ENCODE data around the gene ZNF888.
"Not testable (repeated sequence)": the region's sequence is repeated elsewhere in the genome, so short reads cannot be mapped to it uniquely, and the experiment has no call there.

ZNF888 gene

DNA sequence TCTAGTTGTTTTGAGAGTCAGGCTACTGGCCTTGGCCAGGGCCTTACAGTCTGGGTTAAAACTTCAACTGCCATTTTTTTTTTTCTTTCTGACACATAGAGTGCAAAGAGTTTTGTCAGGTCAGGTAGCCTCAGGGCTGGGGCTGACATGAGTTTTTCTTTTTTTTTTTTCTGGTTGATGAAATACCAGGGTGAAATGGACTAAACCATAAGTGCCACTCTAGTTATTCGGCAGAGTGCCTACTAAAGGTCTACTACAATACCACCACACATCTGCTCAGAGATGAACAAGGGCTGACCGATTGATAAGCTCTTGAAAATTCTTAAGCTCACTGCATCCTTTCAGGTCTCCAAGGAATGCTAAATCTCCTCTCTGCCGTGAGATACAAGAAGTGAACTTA lies 21.4 kb downstream of the ZNF888 start:
- H3K27me3 ChIP-seq (ENCODE audit: insufficient read depth, low read length), result no peaks in the 10 kb centered on the region
- no peak overlapping the region for H3K9ac ChIP-seq (ENCODE audit: low read length)
- H4K20me1 ChIP-seq (ENCODE audit: insufficient read depth, low read length), result no peaks in the 10 kb centered on the region
- no peaks in the 10 kb centered on the region for H3K79me2 ChIP-seq (ENCODE audit: insufficient read depth, low read length)
- no peak overlapping the region for H3K4me2 ChIP-seq (ENCODE audit: low read length)
- no peaks in the 10 kb centered on the region for H3K9me2 ChIP-seq (ENCODE audit: low read depth, low read length)
- no peaks in the 10 kb centered on the region for H3K4me1 ChIP-seq (ENCODE audit: insufficient read depth, low read length, severe bottlenecking)
- H3K27ac ChIP-seq (ENCODE audit: low read depth, low read length, poor library complexity, severe bottlenecking), result no peak overlapping the region
- no peak overlapping the region for H2AFZ ChIP-seq (ENCODE audit: low read length)
- no peak overlapping the region for H3K4me3 ChIP-seq (ENCODE audit: low read depth, low read length, poor library complexity, severe bottlenecking)
- H3K9me3 ChIP-seq (ENCODE audit: low read length), result peaks cover 6% of the 10 kb centered on the region; the same call in 1 of the 2 replicates
- H3K36me3 ChIP-seq (ENCODE audit: insufficient read depth, low read length), result peaks cover 12% of the 10 kb centered on the region
- no peaks in the 10 kb centered on the region for H3F3A ChIP-seq (ENCODE audit: insufficient read depth, low read length)
- TF ChIP-seq, protein P1, sequence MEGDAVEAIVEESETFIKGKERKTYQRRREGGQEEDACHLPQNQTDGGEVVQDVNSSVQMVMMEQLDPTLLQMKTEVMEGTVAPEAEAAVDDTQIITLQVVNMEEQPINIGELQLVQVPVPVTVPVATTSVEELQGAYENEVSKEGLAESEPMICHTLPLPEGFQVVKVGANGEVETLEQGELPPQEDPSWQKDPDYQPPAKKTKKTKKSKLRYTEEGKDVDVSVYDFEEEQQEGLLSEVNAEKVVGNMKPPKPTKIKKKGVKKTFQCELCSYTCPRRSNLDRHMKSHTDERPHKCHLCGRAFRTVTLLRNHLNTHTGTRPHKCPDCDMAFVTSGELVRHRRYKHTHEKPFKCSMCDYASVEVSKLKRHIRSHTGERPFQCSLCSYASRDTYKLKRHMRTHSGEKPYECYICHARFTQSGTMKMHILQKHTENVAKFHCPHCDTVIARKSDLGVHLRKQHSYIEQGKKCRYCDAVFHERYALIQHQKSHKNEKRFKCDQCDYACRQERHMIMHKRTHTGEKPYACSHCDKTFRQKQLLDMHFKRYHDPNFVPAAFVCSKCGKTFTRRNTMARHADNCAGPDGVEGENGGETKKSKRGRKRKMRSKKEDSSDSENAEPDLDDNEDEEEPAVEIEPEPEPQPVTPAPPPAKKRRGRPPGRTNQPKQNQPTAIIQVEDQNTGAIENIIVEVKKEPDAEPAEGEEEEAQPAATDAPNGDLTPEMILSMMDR (IDR thresholded peaks at IDR 0.05; ENCODE audit: low read length), result no peak
- TF ChIP-seq EZH2 (IDR thresholded peaks at IDR 0.05; ENCODE audit: borderline replicate concordance, low read length), result no peak

DNA sequence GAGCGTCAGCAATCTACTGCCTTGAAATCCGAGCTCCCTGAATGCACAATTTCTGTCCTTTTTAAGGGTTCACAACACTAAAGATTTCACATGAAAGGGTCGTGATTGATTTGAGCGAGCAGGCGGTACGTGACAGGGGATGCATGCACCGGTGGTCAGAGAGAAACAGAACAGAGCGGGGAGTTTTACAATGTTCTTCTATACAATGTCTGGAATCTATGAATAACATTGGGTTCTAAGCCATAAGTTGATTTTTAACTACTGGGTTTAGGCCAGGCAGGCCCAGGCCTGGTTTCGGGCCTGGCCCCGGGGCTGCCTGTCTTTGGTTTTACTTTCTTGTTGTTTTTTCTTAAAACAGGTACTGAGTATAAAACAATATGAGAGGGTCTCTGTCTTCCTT lies 24.6 kb downstream of the ZNF888 start:
- not testable (repeated sequence) for H3F3A ChIP-seq (ENCODE audit: insufficient read depth, low read length); H3K27ac ChIP-seq (ENCODE audit: low read depth, low read length, poor library complexity, severe bottlenecking); H4K20me1 ChIP-seq (ENCODE audit: insufficient read depth, low read length); H3K4me3 ChIP-seq (ENCODE audit: low read depth, low read length, poor library complexity, severe bottlenecking); H3K9ac ChIP-seq (ENCODE audit: low read length); H3K27me3 ChIP-seq (ENCODE audit: insufficient read depth, low read length); H2AFZ ChIP-seq (ENCODE audit: low read length); H3K36me3 ChIP-seq (ENCODE audit: insufficient read depth, low read length); H3K4me1 ChIP-seq (ENCODE audit: insufficient read depth, low read length, severe bottlenecking); H3K9me3 ChIP-seq (ENCODE audit: low read length); H3K9me2 ChIP-seq (ENCODE audit: low read depth, low read length); H3K79me2 ChIP-seq (ENCODE audit: insufficient read depth, low read length); H3K4me2 ChIP-seq (ENCODE audit: low read length)

- Histone ChIP-seq H3K9ac (ENCODE audit: low read length) (no peak overlapping the region), H3K4me3 (ENCODE audit: low read depth, low read length, poor library complexity, severe bottlenecking) (no peak overlapping the region), H3K4me1 (ENCODE audit: insufficient read depth, low read length, severe bottlenecking) (no peaks in the 10 kb centered on the region), H2AFZ (ENCODE audit: low read length) (no peak overlapping the region), H3K9me3 (ENCODE audit: low read length) (peaks cover 6% of the 10 kb centered on the region; the same call in 1 of the 2 replicates), H4K20me1 (ENCODE audit: insufficient read depth, low read length) (no peaks in the 10 kb centered on the region), H3K36me3 (ENCODE audit: insufficient read depth, low read length) (no peaks in the 10 kb centered on the region), H3K79me2 (ENCODE audit: insufficient read depth, low read length) (no peaks in the 10 kb centered on the region), H3K27ac (ENCODE audit: low read depth, low read length, poor library complexity, severe bottlenecking) (no peak overlapping the region), H3K27me3 (ENCODE audit: insufficient read depth, low read length) (no peaks in the 10 kb centered on the region), H3F3A (ENCODE audit: insufficient read depth, low read length) (no peaks in the 10 kb centered on the region), H3K9me2 (ENCODE audit: low read depth, low read length) (no peaks in the 10 kb centered on the region), H3K4me2 (ENCODE audit: low read length) (no peak overlapping the region)
- TF ChIP-seq, protein P1 (IDR thresholded peaks at IDR 0.05; ENCODE audit: low read length), result no peak
- TF ChIP-seq EZH2 (IDR thresholded peaks at IDR 0.05; ENCODE audit: borderline replicate concordance, low read length), result no peak
Measured at GRCh38 chr19:52898101-52898500, 25.1 kb downstream of the ZNF888 start.

DNA sequence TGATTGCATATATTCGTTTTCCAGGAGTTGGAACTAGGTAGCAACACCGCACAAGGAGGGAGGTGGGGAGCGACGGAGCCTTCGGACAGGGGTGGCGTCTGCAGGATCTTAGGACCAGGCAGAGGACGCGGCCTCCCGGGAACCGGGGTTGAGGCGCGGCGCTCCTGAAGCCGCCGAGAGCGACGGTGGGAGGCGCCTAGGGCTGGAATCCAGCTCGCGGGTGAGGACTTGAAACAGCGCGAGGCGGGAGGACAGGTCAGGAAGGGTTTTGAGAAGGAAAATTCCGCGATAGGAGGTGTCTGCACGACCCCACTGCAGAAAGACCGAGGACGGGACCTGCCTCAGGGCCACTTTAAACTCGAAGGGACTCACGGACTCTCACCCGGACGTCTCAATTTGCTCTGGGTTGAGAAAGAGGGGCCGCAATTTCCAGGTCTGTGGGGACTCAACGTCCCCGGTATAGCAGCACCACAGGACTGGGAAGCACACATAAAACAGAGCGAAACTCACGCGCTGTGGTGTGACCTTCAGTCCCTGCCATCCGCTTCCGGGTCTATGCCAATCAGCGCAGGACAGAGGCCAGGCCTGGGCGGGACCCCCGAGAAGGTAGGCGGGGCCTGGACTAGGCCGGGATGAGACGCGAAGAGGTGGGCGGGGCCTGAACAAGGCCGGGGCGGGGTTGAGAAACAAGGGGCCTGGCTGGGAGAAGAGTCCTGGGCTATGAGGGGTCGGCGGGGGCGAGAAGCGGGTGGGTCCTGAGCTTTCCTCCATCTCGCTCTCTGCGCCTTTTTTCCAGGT lies 25.9 kb downstream of the ZNF888 start, which contains the start of gene ZNF320:
Gene ZNF320 (minus strand): TSS at position 498 of the 798 bp plus-strand sequence. CDS start 7,380 bp downstream, outside the sequence.
- Histone ChIP-seq H3K4me1 (ENCODE audit: insufficient read depth, low read length, severe bottlenecking) (no peaks in the 10 kb centered on the region), H3K9me2 (ENCODE audit: low read depth, low read length) (no peaks in the 10 kb centered on the region), H3K4me2 (ENCODE audit: low read length) (no peak within 1 kb of the TSS), H3F3A (ENCODE audit: insufficient read depth, low read length) (no peaks in the 10 kb centered on the region), H4K20me1 (ENCODE audit: insufficient read depth, low read length) (no peaks in the 10 kb centered on the region), H3K36me3 (ENCODE audit: insufficient read depth, low read length) (no peaks in the 10 kb centered on the region), H2AFZ (ENCODE audit: low read length) (no peak within 1 kb of the TSS), H3K4me3 (ENCODE audit: low read depth, low read length, poor library complexity, severe bottlenecking) (no peak within 1 kb of the TSS), H3K79me2 (ENCODE audit: insufficient read depth, low read length) (no peaks in the 10 kb centered on the region), H3K27ac (ENCODE audit: low read depth, low read length, poor library complexity, severe bottlenecking) (no peak within 1 kb of the TSS), H3K27me3 (ENCODE audit: insufficient read depth, low read length) (no peaks in the 10 kb centered on the region), H3K9ac (ENCODE audit: low read length) (no peak within 1 kb of the TSS), H3K9me3 (ENCODE audit: low read length) (peaks cover 6% of the 10 kb centered on the region; the same call in 1 of the 2 replicates)
- TF ChIP-seq, protein P1 (IDR thresholded peaks at IDR 0.05; ENCODE audit: low read length), result no peak
- TF ChIP-seq EZH2 (IDR thresholded peaks at IDR 0.05; ENCODE audit: borderline replicate concordance, low read length), result no peak

Data from OCI-LY1 (cell line).